ENCODE data around the gene SNX14. TPM values are rescaled to one million over a fixed set of nuclear protein-coding genes. Genes with fewer than 3 reads are reported as not detected.

The SNX14 gene
- total and polyA plus RNA-seq, 2 of the 8 experiments (the other 6 are each of a cell fraction or from before 2014, with no cell fraction given) = 11.9 to 24.2 TPM

- no peak for TF ChIP-seq RFX5 (IDR thresholded peaks at IDR 0.05; ENCODE audit: borderline replicate concordance, low read depth, low read length)
- no peak for TF ChIP-seq TCF12 (IDR thresholded peaks at IDR 0.05; ENCODE audit: low read depth, low read length)
- TF ChIP-seq SIRT6 (IDR thresholded peaks at IDR 0.05; ENCODE audit: low read length) = no peak
- no peak for TF ChIP-seq PHF8 (conservative IDR thresholded peaks at IDR 0.05; ENCODE audit: low read depth, low read length)
- TF ChIP-seq SUZ12 (IDR thresholded peaks at IDR 0.05; ENCODE audit: low read length) = no peak
- no peak for TF ChIP-seq EZH2 (IDR thresholded peaks at IDR 0.05; ENCODE audit: low read depth, low read length, severe bottlenecking)
- no peak for TF ChIP-seq POU5F1 (IDR thresholded peaks at IDR 0.05; ENCODE audit: low read depth, low read length)
- TF ChIP-seq EP300 (IDR thresholded peaks at IDR 0.05; ENCODE audit: borderline replicate concordance in 1 of 2, low read depth in 2 of 2, low read length in 2 of 2) = no peak
- no peak for TF ChIP-seq RBBP5 (IDR thresholded peaks at IDR 0.05; ENCODE audit: borderline replicate concordance, low read depth, low read length)
- no peak for TF ChIP-seq BRCA1 (IDR thresholded peaks at IDR 0.05; ENCODE audit: low read depth, low read length)
- no peak for TF ChIP-seq CBX8 (IDR thresholded peaks at IDR 0.05; ENCODE audit: borderline replicate concordance, low read depth, low read length)
- TF ChIP-seq SP2 (IDR thresholded peaks at IDR 0.05; ENCODE audit: low read length) = no peak
- TF ChIP-seq JUN (IDR thresholded peaks at IDR 0.05; ENCODE audit: low read depth, low read length) = no peak
Measured at GRCh38 chr6:85494547-85495536, 98.8 kb downstream of the SNX14 start (continued).

Measured in H1 (cell line).